ENCODE measurements around the gene NCAM1.

GRCh38 chr11:113022262-113022661, 61.0 kb downstream of the NCAM1 start:
- TF ChIP-seq CTCF (IDR thresholded peaks at IDR 0.05 in 8 of 11, conservative IDR thresholded peaks at IDR 0.05 in 3 of 11): no peak
- no peak for TF ChIP-seq POLR2AphosphoS5 (IDR thresholded peaks at IDR 0.05)
- TF ChIP-seq POLR2A (IDR thresholded peaks at IDR 0.05): no peak

Measured in spleen (tissue), 7 donors.